ENCODE measurements around the gene TAF6.

TAF6 gene

GRCh38 chr7:100102950-100103840 lies 16.0 kb downstream of the TAF6 start:
- no peak for TF ChIP-seq TCF12 (IDR thresholded peaks at IDR 0.05; ENCODE audit: low read depth)
- TF ChIP-seq EGR1 (IDR thresholded peaks at IDR 0.05): no peak
- no peak for TF ChIP-seq CEBPB (IDR thresholded peaks at IDR 0.05)
- no peak for TF ChIP-seq RAD21 (IDR thresholded peaks at IDR 0.05; ENCODE audit: low read depth)
- TF ChIP-seq YY1 (IDR thresholded peaks at IDR 0.05; ENCODE audit: low read depth): no peak
- no peak for TF ChIP-seq ZBTB7A (IDR thresholded peaks at IDR 0.05; ENCODE audit: low read depth)
- TF ChIP-seq, protein P1, sequence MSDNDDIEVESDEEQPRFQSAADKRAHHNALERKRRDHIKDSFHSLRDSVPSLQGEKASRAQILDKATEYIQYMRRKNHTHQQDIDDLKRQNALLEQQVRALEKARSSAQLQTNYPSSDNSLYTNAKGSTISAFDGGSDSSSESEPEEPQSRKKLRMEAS (IDR thresholded peaks at IDR 0.05): no peak
- no peak for TF ChIP-seq TAF1 (IDR thresholded peaks at IDR 0.05; ENCODE audit: low read depth)
- no peak for TF ChIP-seq TEAD4 (IDR thresholded peaks at IDR 0.05)

DNA sequence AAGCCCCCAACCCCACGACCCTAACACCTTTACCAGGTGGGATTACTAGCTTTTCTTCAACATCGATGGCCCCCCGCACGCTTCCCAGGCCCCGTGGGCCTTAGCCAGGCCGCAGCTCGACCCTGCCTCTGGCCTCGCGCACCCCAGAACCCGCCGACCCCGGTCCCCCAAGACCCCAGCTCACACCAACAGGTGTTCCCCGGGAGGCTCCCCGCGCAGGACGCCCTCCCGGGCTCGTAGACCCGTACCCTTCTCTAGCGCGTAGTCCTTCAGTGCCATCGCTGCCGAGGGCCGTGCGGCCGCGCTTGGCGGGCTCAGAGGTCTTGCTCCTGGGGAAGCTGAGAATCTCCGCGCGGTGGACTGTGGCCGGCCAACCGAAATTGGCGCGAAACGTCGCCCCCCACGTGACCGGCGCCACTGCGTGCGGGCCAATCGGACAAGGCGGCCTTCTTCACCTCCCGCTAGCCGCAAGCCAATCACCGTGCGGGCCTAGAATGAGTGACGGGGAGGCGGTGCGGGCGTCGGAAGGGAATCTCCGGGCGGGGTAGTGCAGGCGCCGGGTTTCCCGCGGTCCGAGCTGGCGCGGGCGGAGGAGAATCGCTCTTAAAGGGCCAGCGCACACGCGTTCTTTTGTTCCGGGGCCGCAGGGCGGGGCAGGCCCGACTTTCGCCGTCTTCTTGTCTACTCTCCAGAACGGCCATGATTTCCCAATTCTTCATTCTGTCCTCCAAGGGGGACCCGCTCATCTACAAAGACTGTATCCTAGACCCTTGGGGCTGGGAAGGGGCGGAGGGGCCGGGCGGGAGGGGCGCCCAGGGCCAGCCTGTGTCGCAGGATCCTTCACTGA lies 17.9 kb downstream of the TAF6 start, which contains the start of the genes AP4M1 and MCM7:
TSS of gene AP4M1 (plus strand) at position 628 of the 847 bp plus-strand sequence. CDS start at position 700, 72 bp downstream.
TSS of gene MCM7 (minus strand) at position 382 of the 847 bp plus-strand sequence. CDS start at position 279, 103 bp downstream.
- TF ChIP-seq TAF1 (IDR thresholded peaks at IDR 0.05; ENCODE audit: low read depth) (peak; percentile 68; the same call in 1 of the 2 replicates), USF1 (IDR thresholded peaks at IDR 0.05) (peak; percentile 99), CREB1 (IDR thresholded peaks at IDR 0.05; ENCODE audit: low read depth) (peak; percentile 27; the same call in 1 of the 2 replicates), CEBPB (IDR thresholded peaks at IDR 0.05) (peak; percentile 16; the same call in 1 of the 2 replicates), NFIC (IDR thresholded peaks at IDR 0.05) (no peak), FOXM1 (IDR thresholded peaks at IDR 0.05; ENCODE audit: borderline replicate concordance, low read depth) (0 out of 2 replicates have a peak, but pooled peaks have one; percentile 29), YY1 (IDR thresholded peaks at IDR 0.05; ENCODE audit: low read depth) (no peak), TCF12 (IDR thresholded peaks at IDR 0.05; ENCODE audit: low read depth) (no peak)
- TF ChIP-seq, protein P1 (IDR thresholded peaks at IDR 0.05): peak; percentile 83

GRCh38 chr7:100100420-100101015 lies 18.6 kb downstream of the TAF6 start:
- TF ChIP-seq YY1 (IDR thresholded peaks at IDR 0.05; ENCODE audit: low read depth) (0 out of 2 replicates have a peak, but pooled peaks have one; percentile 62), CREB1 (IDR thresholded peaks at IDR 0.05; ENCODE audit: low read depth) (peak; percentile 74), EGR1 (IDR thresholded peaks at IDR 0.05) (peak; percentile 69), TCF12 (IDR thresholded peaks at IDR 0.05; ENCODE audit: low read depth) (peak; percentile 62), FOXM1 (IDR thresholded peaks at IDR 0.05; ENCODE audit: borderline replicate concordance, low read depth) (0 out of 2 replicates have a peak, but pooled peaks have one; percentile 33), TAF1 (IDR thresholded peaks at IDR 0.05; ENCODE audit: low read depth) (peak; percentile 57), EP300 (IDR thresholded peaks at IDR 0.05; ENCODE audit: borderline replicate concordance) (no peak), RAD21 (IDR thresholded peaks at IDR 0.05; ENCODE audit: low read depth) (no peak), CEBPB (IDR thresholded peaks at IDR 0.05) (no peak), ZBTB7A (IDR thresholded peaks at IDR 0.05; ENCODE audit: low read depth) (no peak), NFIC (IDR thresholded peaks at IDR 0.05) (peak; percentile 15; the same call in 1 of the 2 replicates), TEAD4 (IDR thresholded peaks at IDR 0.05) (peak; percentile 77), USF1 (IDR thresholded peaks at IDR 0.05) (no peak; the same call in none of the 2 replicates)
- TF ChIP-seq, protein P2, sequence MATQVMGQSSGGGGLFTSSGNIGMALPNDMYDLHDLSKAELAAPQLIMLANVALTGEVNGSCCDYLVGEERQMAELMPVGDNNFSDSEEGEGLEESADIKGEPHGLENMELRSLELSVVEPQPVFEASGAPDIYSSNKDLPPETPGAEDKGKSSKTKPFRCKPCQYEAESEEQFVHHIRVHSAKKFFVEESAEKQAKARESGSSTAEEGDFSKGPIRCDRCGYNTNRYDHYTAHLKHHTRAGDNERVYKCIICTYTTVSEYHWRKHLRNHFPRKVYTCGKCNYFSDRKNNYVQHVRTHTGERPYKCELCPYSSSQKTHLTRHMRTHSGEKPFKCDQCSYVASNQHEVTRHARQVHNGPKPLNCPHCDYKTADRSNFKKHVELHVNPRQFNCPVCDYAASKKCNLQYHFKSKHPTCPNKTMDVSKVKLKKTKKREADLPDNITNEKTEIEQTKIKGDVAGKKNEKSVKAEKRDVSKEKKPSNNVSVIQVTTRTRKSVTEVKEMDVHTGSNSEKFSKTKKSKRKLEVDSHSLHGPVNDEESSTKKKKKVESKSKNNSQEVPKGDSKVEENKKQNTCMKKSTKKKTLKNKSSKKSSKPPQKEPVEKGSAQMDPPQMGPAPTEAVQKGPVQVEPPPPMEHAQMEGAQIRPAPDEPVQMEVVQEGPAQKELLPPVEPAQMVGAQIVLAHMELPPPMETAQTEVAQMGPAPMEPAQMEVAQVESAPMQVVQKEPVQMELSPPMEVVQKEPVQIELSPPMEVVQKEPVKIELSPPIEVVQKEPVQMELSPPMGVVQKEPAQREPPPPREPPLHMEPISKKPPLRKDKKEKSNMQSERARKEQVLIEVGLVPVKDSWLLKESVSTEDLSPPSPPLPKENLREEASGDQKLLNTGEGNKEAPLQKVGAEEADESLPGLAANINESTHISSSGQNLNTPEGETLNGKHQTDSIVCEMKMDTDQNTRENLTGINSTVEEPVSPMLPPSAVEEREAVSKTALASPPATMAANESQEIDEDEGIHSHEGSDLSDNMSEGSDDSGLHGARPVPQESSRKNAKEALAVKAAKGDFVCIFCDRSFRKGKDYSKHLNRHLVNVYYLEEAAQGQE (IDR thresholded peaks at IDR 0.05; ENCODE audit: low read depth): no peak
- TF ChIP-seq, protein P1 (IDR thresholded peaks at IDR 0.05): peak; percentile 99

DNA sequence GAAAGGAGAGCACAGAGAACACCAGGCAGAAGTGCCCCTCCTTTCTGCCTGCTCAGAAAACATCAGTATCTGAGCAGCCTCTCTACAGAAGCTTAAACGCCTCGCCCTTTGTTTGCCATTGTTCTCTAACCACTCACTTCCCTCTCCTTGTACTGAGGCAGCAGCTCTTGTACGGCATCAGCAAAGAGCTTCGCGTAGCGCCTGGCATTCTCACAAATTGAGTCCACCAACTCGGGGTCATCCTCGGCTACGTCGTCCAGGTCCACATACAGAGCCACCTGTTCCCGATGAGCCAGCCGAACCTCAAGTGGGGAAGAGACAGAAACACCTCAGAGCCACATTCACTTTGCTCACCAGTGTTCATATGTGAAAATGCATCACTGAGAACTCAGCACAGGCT lies 19.7 kb downstream of the TAF6 start:
- TF ChIP-seq CREB1 (IDR thresholded peaks at IDR 0.05; ENCODE audit: low read depth) (no peak), TEAD4 (IDR thresholded peaks at IDR 0.05) (no peak), CEBPB (IDR thresholded peaks at IDR 0.05) (no peak), FOXM1 (IDR thresholded peaks at IDR 0.05; ENCODE audit: borderline replicate concordance, low read depth) (no peak), RAD21 (IDR thresholded peaks at IDR 0.05; ENCODE audit: low read depth) (no peak), TAF1 (IDR thresholded peaks at IDR 0.05; ENCODE audit: low read depth) (no peak), ZBTB7A (IDR thresholded peaks at IDR 0.05; ENCODE audit: low read depth) (no peak), NFIC (IDR thresholded peaks at IDR 0.05) (no peak), YY1 (IDR thresholded peaks at IDR 0.05; ENCODE audit: low read depth) (no peak), EGR1 (IDR thresholded peaks at IDR 0.05) (no peak), EP300 (IDR thresholded peaks at IDR 0.05; ENCODE audit: borderline replicate concordance) (no peak), USF1 (IDR thresholded peaks at IDR 0.05) (no peak), TCF12 (IDR thresholded peaks at IDR 0.05; ENCODE audit: low read depth) (no peak)
- TF ChIP-seq, protein P1 (IDR thresholded peaks at IDR 0.05): no peak
- TF ChIP-seq, protein P2 (IDR thresholded peaks at IDR 0.05; ENCODE audit: low read depth): no peak
